Hematopoietic multipotent progenitor cell treated with erythropoietin and hydrocortisone succinate and interleukin-3 and kit ligand, for 4 days (in vitro differentiated cells): Measurements from ENCODE around the gene ALKBH4.

Experiments
- DNase-seq: peaks from one replicate; pipeline ENCODE4 v3.0.0-alpha.2; 2015

The ALKBH4 gene

DNA sequence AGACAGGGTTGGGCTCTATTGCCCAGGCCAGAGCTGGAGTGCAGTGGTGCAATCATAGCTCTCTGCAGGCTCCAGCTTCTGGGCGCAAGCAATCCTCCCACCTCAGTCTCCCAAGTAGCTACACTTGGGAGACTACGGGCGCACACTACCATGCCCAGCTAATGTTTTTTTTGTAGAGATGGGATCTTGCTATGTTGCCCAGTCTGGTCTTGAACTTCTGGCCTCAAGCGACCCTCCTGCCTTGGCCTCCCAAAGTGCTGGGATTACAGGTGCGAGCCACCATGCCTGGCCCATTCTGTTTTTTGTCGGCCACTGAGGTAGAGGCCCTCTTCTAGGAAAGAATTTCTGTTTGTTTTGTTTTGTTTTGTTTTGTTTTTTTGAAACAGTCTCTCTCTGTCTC lies 12.2 kb downstream of the ALKBH4 start:
- DNase-seq, result no peak

GRCh38 chr7:102451371-102452054 lies 13.2 kb downstream of the ALKBH4 start:
- no peak for DNase-seq

DNA sequence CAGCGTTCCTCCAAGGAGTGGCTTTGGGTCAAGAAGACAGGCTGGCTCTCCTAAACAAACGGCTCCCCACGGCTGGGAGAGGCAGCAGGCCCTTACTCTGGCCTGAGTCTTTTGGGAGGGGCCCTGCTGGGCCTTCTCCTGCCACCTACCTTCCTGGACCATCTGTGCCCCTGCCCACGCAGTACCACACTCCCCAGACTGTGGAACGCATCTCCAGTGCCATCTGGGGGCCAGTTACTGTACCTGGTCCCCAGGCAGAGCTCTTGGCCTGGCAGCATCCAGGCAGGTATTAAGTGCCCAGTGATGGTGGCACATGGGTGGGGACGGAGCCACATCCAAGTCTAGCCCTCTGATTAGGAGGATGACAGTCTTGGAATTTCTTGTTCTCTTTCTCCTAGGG lies 14.4 kb downstream of the ALKBH4 start:
- DNase-seq, result peak; percentile 70

- DNase-seq, result no peak
Measured at GRCh38 chr7:102449136-102449535, 15.5 kb downstream of the ALKBH4 start.

GRCh38 chr7:102447311-102447710 lies 17.4 kb downstream of the ALKBH4 start:
- DNase-seq, result no peak

DNA sequence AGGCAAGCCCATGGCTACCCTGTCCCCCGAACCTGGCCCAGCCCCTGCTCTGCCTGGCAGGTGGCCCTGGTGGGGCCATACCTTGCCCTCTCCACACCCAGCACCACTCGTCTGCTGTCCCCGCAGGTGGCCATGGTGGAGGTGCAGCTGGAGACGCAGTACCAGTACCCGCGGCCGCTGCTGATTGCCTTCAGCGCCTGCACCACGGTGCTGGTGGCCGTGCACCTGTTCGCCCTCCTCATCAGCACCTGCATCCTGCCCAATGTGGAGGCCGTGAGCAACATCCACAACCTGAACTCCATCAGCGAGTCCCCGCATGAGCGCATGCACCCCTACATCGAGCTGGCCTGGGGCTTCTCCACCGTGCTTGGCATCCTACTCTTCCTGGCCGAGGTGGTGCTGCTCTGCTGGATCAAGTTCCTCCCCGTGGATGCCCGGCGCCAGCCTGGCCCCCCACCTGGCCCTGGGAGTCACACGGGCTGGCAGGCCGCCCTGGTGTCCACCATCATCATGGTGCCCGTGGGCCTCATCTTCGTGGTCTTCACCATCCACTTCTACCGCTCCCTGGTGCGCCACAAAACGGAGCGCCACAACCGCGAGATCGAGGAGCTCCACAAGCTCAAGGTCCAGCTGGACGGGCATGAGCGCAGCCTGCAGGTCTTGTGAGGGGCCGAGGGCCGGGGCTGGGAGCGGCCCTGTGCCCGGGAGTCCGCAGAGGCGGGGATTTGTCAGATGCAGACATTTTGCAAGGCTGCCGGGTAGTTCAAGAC lies 18.1 kb downstream of the ALKBH4 start:
- no peak for DNase-seq

GRCh38 chr7:102445674-102446071 lies 19.0 kb downstream of the ALKBH4 start:
- no peak for DNase-seq

DNA sequence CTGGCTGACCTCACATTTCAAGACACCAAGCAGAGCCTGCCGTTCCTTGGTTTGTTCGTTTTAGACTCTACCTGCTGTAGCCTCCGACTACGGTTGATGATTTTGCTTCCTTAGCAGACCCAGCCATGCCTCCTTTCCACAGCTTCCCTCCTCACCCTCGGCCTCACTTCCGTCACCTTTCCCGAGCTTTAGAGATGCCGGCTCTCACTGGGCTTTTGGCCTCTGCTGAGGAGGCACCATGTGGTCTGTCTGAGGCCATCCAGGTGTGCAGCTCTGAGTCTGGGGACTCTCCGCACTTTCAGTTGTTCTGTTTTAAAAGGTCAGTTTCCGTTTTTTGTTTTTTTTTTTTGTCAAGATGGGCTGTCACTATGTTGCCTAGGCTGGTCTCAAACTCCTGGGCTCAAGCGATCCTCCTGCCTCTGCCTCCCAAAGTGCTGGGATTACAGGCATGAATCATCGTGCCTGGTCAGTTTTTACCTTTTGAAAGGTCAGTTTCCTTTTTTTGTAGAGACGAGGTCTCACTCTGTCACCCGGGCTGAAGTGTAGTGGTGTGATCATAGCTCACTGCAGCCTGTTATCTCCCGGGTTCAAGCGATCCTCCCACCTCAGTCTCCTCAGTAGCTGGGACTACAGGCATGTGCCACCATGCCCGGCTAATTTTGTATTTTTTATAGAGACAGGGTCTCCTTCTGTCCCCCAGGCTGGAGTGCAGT lies 19.5 kb downstream of the ALKBH4 start:
- no peak for DNase-seq

DNA sequence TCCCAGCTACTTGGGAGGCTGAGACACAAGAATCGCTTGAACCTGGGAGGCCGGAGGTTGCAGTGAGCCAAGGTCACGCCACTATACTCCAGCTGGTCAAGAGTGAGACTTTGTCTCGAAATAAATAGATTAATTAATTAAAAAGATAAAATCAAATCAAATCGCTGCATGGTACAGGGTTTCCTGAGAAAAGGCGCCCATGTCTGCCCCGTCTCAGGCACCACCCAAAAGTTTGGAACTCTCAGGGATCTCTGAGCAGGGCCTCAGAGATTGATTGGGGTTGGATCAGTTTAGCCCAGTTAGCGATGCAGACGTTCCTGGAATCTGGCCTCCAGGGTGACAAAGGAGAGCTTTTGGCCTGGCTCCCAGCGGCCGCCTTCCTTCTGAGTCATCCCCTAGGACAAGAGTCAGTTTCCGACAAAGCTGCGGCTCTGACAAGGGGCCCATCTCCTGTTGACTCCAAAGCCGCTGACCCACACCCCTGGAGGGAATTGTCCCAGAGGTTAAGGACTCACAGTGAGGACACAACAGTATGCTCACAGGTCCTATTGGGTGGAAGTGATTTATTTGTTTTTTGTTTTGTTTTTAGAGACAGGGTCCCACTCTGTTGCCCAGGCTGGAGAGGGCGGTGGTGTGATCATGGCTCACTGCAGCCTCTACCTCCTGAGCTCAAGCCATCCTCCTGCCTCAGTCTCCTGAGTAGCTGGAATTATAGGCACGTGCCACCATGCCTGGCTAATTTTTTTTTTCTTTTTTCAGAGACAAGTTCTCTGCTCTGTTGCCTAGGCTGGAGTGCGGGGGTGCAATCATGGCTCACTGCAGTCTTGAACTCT lies 24.5 kb downstream of the ALKBH4 start:
- DNase-seq, result no peak

DNA sequence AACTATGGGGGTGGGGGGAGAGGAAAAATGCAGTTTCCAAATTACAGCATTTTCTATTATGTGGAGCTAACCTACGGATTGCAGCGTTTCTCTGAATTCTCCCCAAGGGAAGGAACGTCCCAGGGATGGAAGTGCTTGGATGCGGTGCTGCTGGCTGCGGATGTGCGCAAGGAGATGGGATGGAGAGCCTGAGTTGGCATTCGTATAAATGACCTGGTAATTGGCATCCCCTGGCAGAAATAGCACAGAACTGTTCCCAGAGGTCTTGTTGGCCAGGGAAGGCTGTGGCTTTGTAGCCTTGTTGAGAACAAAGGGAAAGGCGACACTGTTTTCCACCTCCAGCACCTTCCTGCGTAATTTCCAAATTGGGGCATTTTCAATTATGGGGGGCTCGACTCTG lies 28.5 kb downstream of the ALKBH4 start:
- no peak for DNase-seq

DNA sequence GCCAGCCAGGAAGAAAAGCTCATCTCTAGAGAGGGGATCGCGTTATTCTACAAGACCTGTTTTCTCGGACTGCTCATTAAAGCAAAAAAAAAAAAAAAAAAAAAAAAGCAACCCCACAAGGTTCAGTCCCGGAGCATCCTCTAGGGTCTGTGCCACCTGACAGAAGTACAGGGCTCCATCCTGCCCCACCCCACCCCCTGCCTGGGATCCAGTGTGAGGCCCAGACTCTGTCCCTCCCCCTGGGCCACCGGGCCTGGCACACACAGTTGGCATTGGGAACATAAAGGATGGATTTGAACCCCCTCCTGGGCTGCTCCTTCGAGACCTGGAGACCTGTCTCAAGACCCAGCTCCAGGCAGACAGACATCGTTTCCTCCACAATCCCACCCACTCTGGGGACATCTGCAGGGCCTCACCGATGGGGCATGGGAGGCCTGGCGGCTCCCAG lies 30.6 kb downstream of the ALKBH4 start:
- DNase-seq, result no peak

GRCh38 chr7:102433219-102434038 lies 31.2 kb downstream of the ALKBH4 start, which contains the start of gene ORAI2:
ORAI2 (plus strand) TSS chr7:102433575; CDS start chr7:102438957, 5,382 bp downstream.
- peak; percentile 90 for DNase-seq

DNA sequence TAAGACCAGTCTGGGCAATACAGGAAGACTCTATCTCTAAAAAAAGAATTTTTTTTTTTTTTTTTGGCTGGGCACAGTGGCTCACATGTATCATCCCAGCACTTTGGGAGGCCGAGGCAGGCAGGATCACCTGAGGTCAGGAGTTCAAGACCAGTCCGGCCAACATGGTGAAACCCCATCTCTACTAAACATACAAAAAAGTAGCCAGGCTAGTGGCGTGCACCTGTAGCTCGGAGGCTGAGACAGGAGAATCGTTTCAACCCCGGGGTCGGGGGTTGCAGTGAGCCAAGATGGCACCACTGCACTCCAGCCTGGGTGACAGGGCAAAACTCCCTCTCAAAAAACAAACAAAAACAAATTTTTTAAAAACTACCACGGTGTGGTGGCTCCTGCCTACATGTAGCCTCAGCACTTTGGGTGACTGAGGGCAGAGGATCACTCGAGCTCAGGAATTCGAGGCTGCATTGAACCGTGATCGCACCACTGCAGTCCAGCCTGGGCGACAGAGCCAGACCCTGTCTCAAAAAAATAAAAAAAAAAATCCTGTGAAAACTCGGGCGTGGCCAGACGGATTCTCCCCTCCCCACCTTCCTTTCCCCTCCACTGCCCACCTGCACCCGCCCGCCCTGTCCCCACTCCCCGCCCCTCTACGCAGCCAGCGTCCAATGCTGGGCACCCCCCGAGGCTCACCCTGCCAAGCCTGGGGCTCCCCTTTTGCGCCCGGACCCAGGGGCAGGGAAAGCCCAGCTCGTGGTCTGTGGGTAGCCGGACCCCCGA lies 32.0 kb downstream of the ALKBH4 start:
- DNase-seq, result no peak

GRCh38 chr7:102431617-102432298 lies 32.9 kb downstream of the ALKBH4 start:
- DNase-seq, result peak; percentile 67

GRCh38 chr7:102429141-102429899 lies 35.3 kb downstream of the ALKBH4 start:
- no peak for DNase-seq

- DNase-seq, result peak; percentile 41
Measured at GRCh38 chr7:102427019-102427405, 37.7 kb downstream of the ALKBH4 start.

DNA sequence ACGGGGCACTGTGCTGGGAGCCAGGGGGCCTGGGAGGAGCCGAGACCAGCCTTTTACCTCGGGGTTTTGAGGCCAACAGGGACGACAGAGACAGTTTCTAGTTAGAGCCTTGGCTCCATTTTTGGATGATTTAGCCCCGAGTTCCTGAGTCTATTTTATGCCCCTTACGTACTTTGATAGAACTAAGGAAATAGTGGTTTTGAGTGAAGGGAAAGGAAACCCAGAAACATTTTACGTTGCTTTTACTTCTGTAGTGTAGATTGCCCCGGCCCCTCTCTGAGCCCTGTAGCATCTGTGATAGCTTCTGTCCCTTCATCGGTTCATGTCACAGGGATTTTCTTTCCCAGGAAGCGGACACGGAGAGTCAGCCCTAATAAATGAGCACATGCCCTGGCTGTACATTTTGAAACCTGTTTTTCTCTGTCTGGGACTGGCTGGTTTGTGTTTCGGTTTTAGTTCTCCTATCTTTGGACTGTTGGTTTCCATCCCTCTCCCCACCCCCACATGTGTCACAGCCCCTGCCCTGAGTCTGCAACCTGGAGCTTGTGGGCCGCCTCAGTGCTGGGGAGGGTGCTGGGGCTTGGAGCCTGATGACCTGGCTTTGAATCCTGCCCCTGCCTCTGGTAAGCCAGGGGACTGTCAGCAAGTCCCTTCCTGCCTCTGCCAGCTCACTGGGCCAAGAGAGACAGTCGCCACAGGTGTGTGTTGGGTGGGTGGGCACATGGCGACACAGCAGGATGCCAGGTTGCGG lies 38.2 kb downstream of the ALKBH4 start:
- peak; percentile 84 for DNase-seq

DNA sequence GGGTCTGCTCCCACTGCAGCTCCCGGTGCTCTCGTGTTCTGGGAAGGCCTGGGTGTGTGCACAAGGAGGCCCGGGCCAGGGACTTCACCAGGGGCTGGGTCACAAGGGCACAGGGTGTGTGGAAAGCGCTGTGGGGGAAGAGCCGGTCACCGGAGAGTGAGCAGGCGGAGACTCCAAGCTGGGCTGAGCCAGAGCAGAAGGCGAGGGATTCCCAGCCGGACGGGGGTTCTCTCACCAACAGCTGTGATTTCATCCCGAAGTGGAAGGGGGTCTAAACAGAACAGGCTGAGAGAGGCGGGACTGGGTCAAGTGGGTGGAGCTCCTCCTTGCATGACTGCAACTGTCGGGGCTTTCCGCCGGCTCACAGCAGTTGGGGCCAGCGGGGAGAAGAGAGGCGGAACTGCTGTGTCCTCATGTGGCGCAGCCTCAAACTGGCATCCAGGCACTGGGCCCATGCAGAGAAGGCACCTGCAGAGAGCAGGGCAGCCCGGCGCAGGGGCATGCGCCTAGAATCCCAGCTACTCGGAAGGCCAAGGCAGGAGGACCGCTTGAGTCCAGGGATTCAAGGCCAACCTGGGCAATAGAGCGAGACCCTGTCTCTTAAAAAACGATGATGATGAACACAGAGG lies 38.9 kb downstream of the ALKBH4 start:
- DNase-seq, result peak; percentile 89
